Nephron progenitor cell (in vitro differentiated cells): ENCODE data around the gene PPFIBP2.
A peak's percentile ranks its signal among the peaks of the same experiment; 100 is the strongest.

Source experiments
- DNase-seq: peaks from one replicate; pipeline ENCODE4 v3.0.0; 2021
- H3K27ac Mint-ChIP-seq: 2 replicates; pipeline ENCODE4 v1.8.0; 2021; ENCODE audit warnings: mild to moderate bottlenecking, moderate library complexity, mixed read lengths
- H3K27me3 Mint-ChIP-seq: 2 replicates; pipeline ENCODE4 v1.8.0; 2021; ENCODE audit warnings: mild to moderate bottlenecking, low read depth, mixed read lengths; ENCODE audit not compliant: poor library complexity
- H3K36me3 Mint-ChIP-seq: 2 replicates; pipeline ENCODE4 v1.8.0; 2021; ENCODE audit warnings: low read depth, mixed read lengths
- H3K4me1 Mint-ChIP-seq: 2 replicates; pipeline ENCODE4 v1.8.0; 2021; ENCODE audit warnings: mixed read lengths
- H3K4me3 Mint-ChIP-seq: 2 replicates; pipeline ENCODE4 v1.8.0; 2021; ENCODE audit warnings: mild to moderate bottlenecking, moderate library complexity, mixed read lengths
- H3K9me3 Mint-ChIP-seq: 2 replicates; pipeline ENCODE4 v1.8.0; 2021; ENCODE audit warnings: mild to moderate bottlenecking, moderate library complexity, mixed read lengths
- TF ChIP-seq, protein P1 (sequence below): fragments of 200-600 bp; sonication (generic); IDR thresholded peaks from 2 replicates; pipeline ENCODE4 v1.5.0; 2021; ENCODE audit warnings: antibody characterized with exemption

Gene PPFIBP2

GRCh38 chr11:7673724-7674434 is 160.1 kb downstream of the PPFIBP2 start:
- Mint-ChIP-seq H3K4me3 (peak overlapping the region; percentile 83), H3K27me3 (peaks cover 8% of the 10 kb centered on the region), H3K4me1 (peaks cover 76% of the 10 kb centered on the region), H3K27ac (peak overlapping the region; percentile 32), H3K9me3 (peaks cover 26% of the 10 kb centered on the region), H3K36me3 (peaks cover 35% of the 10 kb centered on the region)
- DNase-seq: peak; percentile 55
- TF ChIP-seq, protein P1, sequence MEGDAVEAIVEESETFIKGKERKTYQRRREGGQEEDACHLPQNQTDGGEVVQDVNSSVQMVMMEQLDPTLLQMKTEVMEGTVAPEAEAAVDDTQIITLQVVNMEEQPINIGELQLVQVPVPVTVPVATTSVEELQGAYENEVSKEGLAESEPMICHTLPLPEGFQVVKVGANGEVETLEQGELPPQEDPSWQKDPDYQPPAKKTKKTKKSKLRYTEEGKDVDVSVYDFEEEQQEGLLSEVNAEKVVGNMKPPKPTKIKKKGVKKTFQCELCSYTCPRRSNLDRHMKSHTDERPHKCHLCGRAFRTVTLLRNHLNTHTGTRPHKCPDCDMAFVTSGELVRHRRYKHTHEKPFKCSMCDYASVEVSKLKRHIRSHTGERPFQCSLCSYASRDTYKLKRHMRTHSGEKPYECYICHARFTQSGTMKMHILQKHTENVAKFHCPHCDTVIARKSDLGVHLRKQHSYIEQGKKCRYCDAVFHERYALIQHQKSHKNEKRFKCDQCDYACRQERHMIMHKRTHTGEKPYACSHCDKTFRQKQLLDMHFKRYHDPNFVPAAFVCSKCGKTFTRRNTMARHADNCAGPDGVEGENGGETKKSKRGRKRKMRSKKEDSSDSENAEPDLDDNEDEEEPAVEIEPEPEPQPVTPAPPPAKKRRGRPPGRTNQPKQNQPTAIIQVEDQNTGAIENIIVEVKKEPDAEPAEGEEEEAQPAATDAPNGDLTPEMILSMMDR: no peak

DNA sequence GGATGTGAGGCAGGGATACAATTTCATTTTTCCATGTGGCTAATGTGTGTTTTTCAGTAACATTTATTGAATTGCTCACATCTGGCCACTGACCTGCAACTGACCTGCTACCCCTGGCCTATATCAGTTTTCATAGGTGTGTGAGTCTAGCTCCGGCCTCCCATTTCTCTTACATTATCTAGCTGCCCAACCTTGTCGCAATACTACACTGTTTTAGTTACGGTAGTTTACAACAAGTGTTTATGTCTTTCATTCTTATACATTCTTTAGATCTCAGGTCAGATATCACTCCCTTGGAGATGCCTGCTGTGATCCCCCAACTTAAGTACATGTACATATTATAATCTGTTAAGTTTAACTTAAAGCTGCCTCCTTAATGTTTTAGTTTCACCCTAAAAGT is 161.8 kb downstream of the PPFIBP2 start:
- Mint-ChIP-seq H3K27ac (no peak overlapping the region), H3K4me1 (peaks cover 67% of the 10 kb centered on the region), H3K27me3 (peaks cover 13% of the 10 kb centered on the region), H3K9me3 (peaks cover 29% of the 10 kb centered on the region), H3K4me3 (peak overlapping the region; percentile 83), H3K36me3 (peaks cover 30% of the 10 kb centered on the region)
- TF ChIP-seq, protein P1: no peak
- no peak for DNase-seq

DNA sequence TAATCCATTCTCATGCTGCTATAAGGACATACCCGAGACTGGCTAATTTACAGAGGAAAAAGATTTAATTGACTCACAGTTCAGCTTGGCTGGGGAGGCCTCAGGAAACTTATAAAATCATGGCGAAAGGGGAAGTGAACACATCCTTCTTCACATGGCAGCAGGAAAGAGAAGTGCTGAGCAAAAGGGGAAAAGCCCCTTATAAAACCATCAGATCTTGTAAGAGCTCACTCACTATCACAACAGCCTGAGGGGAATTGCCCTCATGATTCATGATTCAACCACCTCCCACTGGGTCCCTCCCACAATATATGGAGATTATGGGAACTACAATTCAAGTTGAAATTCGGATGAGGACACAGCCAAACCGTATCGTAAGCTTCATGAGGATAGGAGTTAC is 163.3 kb downstream of the PPFIBP2 start:
- peaks cover 32% of the 10 kb centered on the region for H3K9me3 Mint-ChIP-seq
- no peak for DNase-seq
- H3K27ac Mint-ChIP-seq: peak overlapping the region; percentile 64
- peaks cover 54% of the 10 kb centered on the region for H3K4me1 Mint-ChIP-seq
- H3K36me3 Mint-ChIP-seq: peaks cover 30% of the 10 kb centered on the region
- no peak overlapping the region for H3K4me3 Mint-ChIP-seq
- TF ChIP-seq, protein P1: no peak
- H3K27me3 Mint-ChIP-seq: peaks cover 17% of the 10 kb centered on the region

DNA sequence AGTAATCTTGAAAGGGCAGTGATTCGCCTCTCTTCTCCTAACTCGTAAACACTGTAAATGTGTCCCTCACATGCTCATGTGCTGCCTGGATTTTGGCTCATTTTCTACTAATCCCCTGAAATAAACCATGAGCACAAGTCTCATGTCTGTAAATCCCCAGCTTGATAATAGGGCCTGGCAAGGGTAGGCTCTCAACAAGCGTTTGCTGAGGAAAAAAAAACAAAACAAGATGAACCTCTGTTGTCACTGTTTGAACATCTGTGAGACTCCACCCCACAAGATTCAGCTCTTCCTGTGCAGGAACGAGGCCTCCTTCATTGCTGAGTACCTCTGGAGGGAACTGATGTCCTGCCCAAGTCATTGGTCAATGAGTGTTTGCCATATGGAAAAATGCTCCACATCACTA is 164.0 kb downstream of the PPFIBP2 start:
- Mint-ChIP-seq H3K27me3 (peaks cover 17% of the 10 kb centered on the region), H3K4me3 (no peak overlapping the region), H3K27ac (peak overlapping the region; percentile 98), H3K36me3 (peaks cover 30% of the 10 kb centered on the region), H3K4me1 (peaks cover 47% of the 10 kb centered on the region), H3K9me3 (peaks cover 32% of the 10 kb centered on the region)
- DNase-seq: no peak
- TF ChIP-seq, protein P1: no peak

DNA sequence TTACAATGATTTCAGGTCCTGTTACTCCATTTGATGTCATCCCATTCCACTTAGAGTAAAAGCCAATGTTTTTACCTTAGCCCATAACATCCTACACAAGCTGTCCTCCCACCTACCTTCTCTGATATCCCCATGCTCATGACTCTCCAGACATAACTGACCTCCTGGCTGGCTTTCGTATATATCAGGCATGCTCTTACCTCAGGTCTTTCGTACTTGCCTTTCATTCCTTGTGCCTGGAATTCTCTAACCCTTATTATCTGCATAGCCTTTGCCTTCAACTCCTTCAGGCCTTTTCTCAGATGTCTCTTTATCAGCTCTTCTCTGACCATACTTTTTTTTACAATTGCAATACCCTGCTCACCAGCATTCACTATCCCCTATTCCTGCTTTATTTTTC is 169.8 kb downstream of the PPFIBP2 start:
- peaks cover 9% of the 10 kb centered on the region for H3K27me3 Mint-ChIP-seq
- H3K36me3 Mint-ChIP-seq: no peaks in the 10 kb centered on the region
- H3K4me3 Mint-ChIP-seq: no peak overlapping the region
- TF ChIP-seq, protein P1: no peak
- H3K4me1 Mint-ChIP-seq: peaks cover 8% of the 10 kb centered on the region
- peaks cover 6% of the 10 kb centered on the region for H3K9me3 Mint-ChIP-seq
- no peak overlapping the region for H3K27ac Mint-ChIP-seq
- DNase-seq: no peak

DNA sequence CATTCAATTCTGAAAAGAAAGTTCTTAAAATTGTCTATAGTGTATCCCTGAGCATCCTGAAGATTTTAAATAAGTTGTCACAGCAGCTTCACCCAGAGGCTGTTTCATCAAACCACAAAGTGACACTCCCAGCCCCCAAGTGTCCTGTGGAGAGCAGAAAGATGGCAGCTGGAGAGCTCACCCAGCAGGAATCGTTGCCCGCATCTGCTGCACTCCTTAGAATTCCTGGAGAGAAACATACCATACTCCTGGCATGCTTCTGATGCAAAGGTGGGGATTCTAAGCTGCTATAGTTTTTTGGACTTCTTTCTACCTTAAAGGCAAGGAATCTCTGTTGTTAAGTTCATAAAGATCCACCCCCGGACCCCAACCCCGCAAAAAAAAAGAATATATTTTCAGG is 173.0 kb downstream of the PPFIBP2 start:
- no peak for DNase-seq
- no peak overlapping the region for H3K27ac Mint-ChIP-seq
- peaks cover 13% of the 10 kb centered on the region for H3K4me1 Mint-ChIP-seq
- no peaks in the 10 kb centered on the region for H3K9me3 Mint-ChIP-seq
- H3K27me3 Mint-ChIP-seq: no peaks in the 10 kb centered on the region
- no peaks in the 10 kb centered on the region for H3K36me3 Mint-ChIP-seq
- H3K4me3 Mint-ChIP-seq: no peak overlapping the region
- TF ChIP-seq, protein P1: no peak
